Activated T-cell treated with anti-CD3 and anti-CD28 coated beads for 24 hours (primary cell): ENCODE measurements around the gene CACNA1H.
"Not testable (repeated sequence)": the region's sequence is repeated elsewhere in the genome, so short reads cannot be mapped to it uniquely, and the experiment has no call there.

ENCODE experiments used
- DNase-seq: peaks from one replicate; pipeline ENCODE4 v3.0.0-alpha.2; 2020; ENCODE audit warnings: low read depth

The CACNA1H gene

DNA sequence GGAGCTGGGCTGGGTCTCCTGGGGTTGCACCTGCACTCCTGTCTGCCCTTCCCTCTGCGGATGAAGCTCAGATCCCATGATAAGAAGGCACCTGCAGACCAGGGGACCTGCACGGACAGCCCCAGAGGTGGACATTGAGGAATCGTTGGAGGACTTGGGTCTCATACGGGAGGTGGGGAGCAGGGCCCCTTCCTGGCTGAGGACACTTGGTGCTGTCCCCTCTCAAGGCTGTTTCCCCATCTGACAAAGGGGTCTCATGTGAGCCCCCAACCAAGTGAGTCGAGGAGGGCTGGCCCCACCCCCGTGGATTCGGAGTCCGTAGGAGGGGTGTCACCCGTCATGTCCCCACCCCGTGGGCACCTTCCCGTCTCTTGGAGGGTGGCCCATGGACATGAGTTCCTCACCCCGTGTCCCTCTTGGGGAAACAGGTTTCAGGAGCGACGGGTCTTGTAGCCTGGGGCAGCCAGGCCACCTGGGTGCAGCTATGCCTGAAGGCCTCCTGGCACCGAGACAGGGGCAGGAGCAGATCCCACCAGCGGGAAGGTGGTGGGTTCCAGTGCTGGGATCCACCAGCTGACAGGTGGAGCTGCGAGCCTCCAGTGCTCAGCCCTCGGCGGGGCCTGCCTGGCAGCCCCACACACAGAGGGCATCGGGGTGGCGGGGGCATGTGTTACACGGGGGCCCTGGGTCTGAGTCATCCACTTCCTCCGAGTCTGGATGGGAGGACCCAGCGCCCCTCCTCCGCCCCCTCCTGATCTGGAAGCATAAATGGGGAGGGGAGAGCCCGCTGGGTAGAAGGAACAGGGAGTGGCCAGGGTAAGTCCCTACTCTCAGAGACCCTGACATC is 102.6 kb downstream of the CACNA1H start, which contains the start of gene TPSD1:
Gene TPSD1, plus strand, starts transcription at position 794 of the 847 bp plus-strand sequence. CDS start 212 bp downstream, outside the sequence.
- not testable (repeated sequence) for DNase-seq

DNA sequence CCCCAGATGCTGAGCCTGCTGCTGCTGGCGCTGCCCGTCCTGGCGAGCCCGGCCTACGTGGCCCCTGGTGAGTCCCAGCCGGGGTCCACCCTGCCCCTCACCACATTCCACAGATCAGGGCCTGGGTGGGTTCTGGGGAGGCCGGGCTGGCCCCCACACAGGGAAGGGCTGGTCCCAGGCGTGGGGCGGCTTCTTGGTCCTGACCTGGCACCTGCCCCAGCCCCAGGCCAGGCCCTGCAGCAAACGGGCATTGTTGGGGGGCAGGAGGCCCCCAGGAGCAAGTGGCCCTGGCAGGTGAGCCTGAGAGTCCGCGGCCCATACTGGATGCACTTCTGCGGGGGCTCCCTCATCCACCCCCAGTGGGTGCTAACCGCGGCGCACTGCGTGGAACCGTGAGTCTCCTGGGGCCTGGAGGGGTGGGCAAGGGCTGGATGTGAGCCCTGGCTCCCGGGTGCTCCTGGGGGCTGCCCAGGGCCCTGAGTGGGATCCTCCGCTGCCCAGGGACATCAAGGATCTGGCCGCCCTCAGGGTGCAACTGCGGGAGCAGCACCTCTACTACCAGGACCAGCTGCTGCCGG is 103.5 kb downstream of the CACNA1H start:
- DNase-seq, result not testable (repeated sequence)

DNA sequence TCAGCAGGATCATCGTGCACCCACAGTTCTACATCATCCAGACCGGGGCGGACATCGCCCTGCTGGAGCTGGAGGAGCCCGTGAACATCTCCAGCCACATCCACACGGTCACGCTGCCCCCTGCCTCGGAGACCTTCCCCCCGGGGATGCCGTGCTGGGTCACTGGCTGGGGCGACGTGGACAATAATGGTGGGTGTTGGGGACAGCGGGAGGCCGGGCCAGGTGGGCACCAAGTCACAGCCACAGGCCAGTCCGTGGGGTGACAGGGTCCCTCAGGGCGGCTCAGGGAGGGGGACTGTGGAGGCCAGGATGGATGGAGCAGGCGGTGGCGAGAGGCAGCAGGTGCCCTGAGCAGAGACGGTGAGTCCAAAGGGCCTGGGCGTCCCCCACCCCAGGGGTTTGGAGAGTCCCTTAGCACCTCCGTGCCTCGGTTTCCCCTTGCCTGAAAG is 104.0 kb downstream of the CACNA1H start:
- no peak for DNase-seq

DNA sequence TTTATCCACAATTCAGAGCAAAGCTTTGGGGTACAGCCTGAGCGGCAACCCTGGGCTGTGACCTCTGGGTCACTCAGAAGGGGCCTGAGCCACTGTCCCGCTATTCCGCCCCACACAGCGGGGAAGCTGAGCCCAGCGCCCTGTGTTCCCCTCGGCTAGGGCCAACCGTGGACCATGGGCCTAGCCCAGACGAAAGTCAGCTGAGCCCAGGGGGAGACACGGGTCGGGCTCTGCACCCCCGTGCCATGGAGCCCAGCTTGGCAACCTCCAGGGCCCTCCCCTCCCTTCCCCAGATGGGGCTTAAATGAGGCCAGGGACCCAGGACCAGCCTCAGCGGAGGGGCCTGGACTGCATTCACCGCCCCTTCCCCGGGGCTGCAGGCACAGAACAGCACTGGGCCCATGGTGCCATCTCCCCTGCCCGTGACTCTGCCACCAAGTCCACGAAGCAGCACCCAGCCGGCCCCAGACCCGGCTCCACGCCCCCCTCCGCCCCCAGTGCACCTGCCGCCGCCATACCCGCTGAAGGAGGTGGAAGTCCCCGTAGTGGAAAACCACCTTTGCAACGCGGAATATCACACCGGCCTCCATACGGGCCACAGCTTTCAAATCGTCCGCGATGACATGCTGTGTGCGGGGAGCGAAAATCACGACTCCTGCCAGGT is 104.8 kb downstream of the CACNA1H start:
- DNase-seq, result no peak

DNA sequence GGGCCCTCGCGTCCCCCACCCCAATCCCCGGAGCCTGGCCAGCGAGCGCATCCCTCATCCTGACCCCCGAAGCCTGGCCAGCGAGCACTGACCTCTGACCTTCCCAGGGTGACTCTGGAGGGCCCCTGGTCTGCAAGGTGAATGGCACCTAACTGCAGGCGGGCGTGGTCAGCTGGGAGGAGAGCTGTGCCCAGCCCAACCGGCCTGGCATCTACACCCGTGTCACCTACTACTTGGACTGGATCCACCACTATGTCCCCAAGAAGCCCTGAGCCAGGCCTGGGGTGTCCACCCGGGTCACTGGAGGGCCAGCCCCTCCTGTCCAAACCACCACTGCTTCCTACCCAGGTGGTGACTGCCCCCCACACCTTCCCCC is 105.3 kb downstream of the CACNA1H start:
- DNase-seq, result no peak

DNA sequence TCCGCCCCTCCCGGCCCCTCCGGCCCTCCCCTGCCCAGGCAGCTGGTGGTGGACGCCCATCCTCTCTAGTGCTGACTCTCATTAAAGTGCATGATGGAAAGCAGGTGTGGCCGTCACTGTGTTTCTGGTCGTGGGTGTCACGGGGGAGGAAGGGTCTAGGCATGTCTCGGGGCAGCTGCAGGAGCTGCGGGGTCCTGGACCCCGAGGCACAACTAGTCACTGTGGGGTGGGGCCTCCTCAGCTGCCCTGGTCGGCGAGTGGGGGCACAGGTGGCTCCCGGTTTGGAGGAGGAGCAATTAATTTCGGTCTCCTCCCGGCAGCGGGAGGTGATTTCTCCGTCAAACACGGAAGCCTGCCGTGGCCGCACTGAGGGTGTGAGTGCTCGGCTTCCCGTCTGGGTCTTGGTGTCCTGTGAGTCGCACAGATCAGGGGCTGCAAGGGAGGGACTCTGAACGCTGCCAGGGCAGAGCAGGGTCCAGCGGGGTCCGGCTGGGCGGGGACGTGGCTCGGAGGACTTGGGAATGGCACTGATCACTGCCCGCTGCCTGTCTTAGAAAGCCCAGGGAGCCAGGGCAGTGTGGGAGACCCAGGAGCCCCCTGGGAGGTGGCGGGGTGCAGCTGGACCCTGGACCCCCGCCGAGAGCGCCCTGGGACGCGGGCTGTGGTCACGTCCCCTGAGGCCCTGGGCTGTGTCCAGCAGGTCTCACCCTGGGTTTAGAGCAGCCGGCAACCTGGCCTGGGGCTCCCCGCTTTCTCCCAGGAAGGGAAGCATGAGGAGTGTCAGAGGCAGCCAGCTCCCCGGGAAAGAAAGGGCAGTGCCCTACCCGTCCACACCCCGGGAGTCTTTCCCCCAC is 106.2 kb downstream of the CACNA1H start:
- no peak for DNase-seq

DNA sequence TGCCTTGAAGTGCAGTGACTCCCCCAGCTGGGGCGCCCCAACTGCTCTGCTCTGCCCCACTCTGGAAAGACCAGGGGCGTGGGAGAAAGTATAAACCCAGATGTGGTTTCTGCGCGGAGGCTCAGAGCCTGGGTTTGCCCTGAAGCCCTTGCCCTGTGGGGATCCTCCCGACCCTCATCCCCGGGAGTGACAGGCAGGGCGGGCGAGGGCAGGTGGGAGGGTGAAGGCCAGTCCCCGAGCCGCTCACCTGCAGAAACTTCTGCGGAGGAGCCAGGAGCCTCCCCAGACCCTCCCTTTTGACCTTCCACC is 106.8 kb downstream of the CACNA1H start:
- DNase-seq, result no peak

DNA sequence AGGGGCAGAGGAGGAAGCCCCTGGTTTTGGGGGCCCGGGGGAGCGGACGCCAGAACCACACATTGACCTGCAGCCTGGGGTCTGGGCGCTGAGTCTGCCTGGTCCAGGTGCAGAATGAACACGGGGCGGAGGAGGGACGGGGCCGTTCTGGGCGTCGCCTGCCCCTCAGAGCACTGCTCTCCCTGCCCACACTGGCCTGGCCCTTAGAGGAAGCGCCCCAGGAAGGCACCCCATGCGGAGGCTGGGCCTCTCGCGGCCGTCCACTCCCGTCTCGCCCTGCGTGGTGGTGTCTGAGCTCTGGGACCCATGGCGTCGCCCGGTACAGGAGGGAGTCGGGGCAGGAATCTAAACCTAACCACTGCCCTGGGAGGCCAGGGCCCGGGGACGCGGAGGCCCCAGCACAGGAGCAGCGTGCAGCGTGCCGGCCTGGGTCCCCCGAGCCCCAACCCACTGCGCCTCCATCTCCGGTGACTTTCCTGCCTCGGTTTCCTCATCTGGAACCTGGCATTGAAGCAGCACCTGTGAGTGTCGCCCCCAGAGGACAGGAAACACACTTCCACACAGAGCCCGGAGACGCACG is 107.3 kb downstream of the CACNA1H start:
- DNase-seq, result no peak

DNA sequence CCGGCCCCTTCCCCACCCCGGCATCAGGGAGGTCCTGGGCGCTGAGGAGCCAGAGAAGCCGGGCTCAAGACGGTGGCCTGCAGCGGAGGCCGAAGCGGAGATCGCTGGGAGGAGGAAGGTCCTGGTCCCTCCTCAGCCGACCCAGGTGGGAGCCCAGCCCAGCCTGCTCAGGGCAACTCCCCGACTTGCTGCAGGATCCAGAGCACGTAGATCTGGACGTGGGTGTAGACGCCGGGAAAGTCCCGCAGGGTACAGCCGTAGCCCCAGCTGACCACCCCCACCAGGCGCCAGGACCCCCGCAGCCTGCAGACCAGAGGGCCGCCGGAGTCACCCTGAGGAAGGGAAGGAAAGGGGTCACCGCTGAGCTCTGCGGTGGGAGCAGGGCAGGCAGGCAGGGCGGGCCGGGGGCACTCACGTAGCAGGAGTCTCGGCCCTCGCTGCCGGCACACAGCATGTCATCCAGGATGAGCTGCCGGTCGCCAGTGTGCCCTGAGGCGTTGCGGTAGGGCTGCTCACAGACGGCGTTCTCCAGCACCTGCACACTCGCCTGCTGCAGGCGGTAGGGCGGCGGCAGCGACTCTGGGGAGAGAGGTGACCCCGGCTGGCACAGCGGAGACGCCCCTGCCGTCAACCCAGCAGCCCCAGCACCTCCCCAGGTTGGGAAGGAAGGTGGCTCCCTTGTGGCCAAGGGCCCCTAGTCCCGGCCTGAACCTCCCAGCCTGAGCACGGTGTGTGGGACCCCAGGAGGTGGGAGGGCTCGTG is 108.4 kb downstream of the CACNA1H start:
- DNase-seq, result no peak

DNA sequence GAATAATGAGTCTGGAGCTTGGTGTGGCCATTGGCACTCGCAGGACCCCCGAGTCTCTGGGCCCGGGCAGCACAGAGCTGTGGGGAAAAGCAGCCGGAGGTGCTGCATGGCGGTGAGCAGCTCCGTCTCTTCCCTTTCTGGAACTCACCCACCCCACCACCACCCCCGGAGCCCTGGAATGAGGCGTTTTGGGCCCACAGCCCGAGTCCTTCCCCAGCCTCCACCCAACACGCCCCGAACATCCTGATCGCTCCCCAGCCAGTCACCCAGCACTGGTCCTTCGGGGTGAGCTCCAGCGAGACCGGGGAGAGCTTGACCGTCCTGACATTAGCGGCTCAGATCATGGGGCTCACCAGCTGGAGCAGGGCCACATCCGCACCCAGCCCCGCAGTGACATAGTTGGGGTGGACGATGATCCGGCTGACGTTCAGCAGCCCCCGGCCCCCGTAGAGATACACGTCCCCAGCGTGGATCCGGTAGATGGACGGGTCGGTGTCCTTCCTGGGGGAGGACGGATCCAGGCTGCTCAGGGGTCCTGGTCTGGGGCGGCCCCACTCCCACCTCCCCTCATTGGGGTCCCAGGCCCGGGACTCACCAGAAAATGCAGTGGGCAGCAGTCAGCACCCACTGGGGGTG is 109.4 kb downstream of the CACNA1H start:
- no peak for DNase-seq

DNA sequence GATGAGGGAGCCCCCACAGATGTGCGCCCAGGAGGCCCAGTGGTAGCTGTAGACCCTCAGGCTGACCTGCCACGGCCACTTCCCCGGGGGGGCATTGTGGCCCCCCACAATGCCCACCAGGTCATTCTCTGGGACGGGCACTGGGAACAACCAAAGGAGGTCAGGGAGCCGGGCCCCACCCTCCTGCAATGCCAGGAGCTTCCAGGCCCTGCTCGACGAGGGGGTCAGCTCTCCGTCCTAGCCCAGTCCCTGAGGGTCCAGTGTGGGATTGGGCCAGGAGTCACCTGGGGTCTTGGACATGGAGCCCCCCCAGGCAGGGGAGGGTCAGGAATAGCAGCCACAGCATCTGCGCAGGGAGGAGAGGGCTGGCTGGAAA is 109.9 kb downstream of the CACNA1H start:
- no peak for DNase-seq

DNA sequence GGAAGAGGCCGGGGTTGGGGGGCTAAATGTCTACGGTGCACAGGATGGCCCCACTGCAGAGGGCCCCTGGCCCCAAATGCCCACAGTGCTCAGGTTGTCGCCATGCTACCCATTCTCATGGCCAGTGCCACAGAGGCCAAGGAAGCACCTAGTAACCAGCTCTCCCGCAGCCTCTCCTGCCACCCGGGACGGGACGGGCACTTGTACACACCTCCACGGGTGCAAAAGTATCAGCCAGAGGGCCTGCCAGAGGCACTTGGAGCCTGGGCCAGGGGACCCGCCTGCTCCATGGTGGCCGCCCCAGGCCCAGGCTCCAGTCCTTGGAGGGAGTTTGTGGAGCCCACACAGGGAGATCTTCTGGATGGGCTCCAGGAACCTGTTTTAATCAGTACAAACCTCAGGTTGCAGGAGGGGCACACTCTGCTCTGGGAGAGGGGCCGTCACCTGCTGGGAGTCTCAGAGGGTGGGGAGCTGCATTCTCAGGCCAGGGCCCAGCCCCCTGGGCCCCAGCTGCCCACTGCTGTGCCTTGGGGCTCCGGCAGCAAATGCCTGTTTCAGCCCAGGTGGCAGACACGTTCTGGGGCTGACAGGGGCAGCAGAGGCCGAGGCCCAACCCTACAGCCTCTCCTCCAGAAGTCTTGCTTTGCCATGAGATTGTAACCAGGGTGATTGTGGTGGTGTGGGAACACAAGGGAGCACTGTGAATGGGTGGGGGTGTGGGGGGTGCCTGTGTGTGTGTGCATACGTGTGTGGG is 110.9 kb downstream of the CACNA1H start:
- no peak for DNase-seq

DNA sequence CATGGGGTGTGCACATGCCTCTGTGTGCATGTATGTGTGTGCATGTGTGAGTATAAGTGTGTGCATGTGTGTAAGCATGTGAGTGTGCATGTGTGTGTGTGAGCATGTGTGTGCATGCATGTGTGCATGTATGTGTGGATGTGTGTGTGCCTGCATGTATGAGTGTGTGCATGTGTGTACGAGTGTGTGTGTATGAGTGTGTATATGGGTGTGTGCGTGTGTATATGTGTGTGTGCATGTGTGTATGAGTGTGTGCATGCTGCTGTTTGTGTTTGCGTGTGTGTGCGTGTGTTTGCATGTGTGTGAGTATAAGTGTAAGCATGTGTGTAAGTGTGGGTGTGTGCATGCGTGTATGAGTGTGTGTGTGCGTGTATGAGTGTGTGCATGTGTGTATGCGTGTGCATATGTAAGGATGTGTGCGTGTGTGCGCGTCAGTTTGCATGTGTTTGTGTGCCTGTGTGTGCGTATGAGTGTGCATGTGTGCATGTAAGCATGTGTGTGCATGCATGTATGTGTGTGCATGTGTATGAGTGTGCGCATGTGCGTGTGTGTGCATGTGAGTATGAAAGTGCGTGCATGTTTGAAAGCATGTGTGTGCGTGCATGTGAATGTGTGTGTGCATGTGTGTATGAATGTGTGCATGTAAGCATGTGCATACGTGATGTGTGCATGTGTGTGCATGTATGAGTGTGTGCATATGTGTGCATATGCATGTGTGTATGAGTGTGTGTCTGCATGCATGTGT is 111.6 kb downstream of the CACNA1H start:
- DNase-seq, result no peak

DNA sequence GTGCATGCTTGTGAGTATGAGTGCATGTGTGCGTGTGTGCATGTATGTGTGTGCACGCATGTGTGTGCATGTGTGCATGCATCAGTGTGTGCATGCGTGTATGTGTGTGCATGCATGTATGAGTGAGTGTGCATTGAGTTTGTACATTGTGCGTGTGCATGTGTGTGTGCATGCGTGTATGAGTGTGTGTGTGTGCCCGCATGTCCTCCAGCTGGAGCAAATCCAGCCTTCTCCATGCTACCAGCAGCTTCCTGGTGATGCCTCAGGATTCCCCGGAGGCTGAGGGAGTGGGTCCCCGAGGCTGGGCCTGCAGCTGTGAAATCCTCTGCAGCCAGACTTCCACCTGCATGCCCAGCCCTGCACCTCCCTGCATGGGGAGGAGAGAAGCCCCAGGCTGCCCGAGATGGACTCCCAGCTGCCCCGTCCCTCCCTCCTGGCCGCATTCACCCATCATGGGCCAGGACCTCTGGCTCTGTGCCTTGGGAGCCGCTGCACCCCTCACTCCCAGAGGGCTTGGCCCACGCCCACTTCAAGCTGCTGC is 112.3 kb downstream of the CACNA1H start:
- DNase-seq, result no peak

DNA sequence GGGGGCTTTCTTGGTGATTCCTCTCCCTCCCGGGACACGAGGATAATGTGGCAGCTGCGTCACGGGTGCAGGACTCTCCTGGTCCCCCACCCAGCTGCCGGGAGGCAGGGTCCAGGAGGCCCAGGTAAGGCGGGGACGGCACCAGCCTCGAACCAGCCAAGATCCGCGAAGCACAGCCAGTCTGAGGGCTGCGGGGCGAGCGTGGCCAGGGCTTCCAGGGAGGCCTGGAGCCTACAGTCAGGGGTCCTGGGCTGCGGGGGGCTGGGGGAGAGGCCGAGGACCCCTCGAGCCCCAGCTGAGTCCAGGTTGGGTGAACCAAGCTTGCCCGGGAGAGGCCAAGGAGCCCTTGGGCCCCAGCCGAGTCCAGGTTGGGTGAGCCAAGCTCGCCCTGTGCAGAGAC is 112.9 kb downstream of the CACNA1H start:
- no peak for DNase-seq

DNA sequence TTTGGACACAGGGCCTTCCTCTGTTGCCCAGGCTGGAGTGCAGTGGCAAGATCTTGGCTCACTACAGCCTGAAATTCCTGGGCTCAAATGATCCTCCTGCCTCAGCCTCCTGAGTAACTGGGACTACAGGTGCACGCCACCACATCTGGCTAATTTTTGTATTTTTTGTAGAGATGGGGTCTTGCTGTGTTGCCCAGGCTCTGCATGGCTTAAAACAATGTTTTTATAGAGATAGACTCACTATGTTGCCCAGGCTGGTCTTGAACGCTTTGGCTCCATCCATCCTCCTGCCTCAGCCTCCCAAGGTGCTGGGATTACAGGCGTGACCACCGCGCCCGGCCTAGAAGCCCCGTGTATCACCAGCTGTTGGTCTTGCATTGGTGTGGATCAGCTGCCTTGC is 116.5 kb downstream of the CACNA1H start:
- DNase-seq, result not testable (repeated sequence)

DNA sequence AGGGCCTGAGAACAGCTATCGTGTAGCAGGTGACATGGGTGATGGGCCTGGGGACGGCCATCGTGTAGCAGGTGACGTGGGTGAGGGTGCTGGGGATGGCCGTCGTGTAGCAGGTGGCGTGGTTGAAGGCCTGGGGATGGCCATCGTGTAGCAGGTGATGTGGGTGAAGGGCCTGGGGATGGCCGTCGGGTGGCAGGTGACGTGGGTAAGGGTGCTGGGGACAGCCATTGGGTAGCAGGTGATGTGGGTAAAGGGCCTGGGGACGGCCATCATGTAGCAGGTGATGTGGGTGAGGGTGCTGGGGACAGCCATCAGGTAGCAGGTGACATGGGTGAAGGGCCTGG is 118.4 kb downstream of the CACNA1H start:
- no peak for DNase-seq
